Gastrocnemius medialis (tissue), 4 donors: ENCODE results near the gene HOTAIR. TPM values are rescaled to one million over a fixed set of nuclear protein-coding genes. Genes with fewer than 3 reads are reported as not detected.
A peak's percentile ranks its signal among the peaks of the same experiment; 100 is the strongest.

Experiments used
- ATAC-seq, 2 donors: fragments of 150-250 bp; one replicate each; pipeline ENCODE4 v1.9.1; 2016
- DNase-seq, 2 donors: peaks; one replicate each; pipeline ENCODE4 v3.0.0-alpha.2; 2019
- H3K27ac ChIP-seq, 4 donors: fragments of 200-600 bp; sonication (generic); 1 replicate in 1 of 4; 2 replicates in 3 of 4; pipeline ENCODE4 v1.5.1; 2016 to 2018; ENCODE audit warnings: mild to moderate bottlenecking in 2 of 4, moderate library complexity in 1 of 4
- H3K27me3 ChIP-seq, 3 donors: fragments of 200-600 bp; sonication (generic) in 2 of 3; 1 replicate in 1 of 3; 2 replicates in 2 of 3; pipeline versions ENCODE4 v1.5.1 to v1.6.0; 2016 to 2019; ENCODE audit warnings: mild to moderate bottlenecking in 1 of 3, moderate library complexity in 1 of 3
- H3K36me3 ChIP-seq, 2 donors: fragments of 200-600 bp; sonication (generic) in 1 of 2; one replicate each; pipeline ENCODE4 v1.5.1; 2017 to 2018
- H3K4me1 ChIP-seq, 2 donors: fragments of 200-600 bp; sonication (generic) in 1 of 2; one replicate each; pipeline ENCODE4 v1.5.1; 2016 to 2017; ENCODE audit warnings: mild to moderate bottlenecking in 2 of 2
- H3K4me3 ChIP-seq, 4 donors: fragments of 200-600 bp; sonication (generic) in 3 of 4; 1 replicate in 1 of 4; 2 replicates in 3 of 4; pipeline ENCODE4 v1.5.1; 2016 to 2019; ENCODE audit warnings: mild to moderate bottlenecking in 2 of 4
- H3K9me3 ChIP-seq, 3 donors: fragments of 200-600 bp; sonication (generic) in 2 of 3; 1 replicate in 1 of 3; 2 replicates in 2 of 3; pipeline ENCODE4 v1.5.1; 2016 to 2019
- POLR2A ChIP-seq, 2 donors: fragments of 450-650 bp; IDR thresholded peaks; one replicate each; pipeline ENCODE4 v1.6.1; 2017; ENCODE audit warnings: antibody characterized with exemption in 2 of 2, mild to moderate bottlenecking in 2 of 2, moderate library complexity in 2 of 2
- in situ Hi-C, 4 donors: fragments of 200-750 bp; cut with MboI; loops; one replicate each; pipeline versions ENCODE4 v1.15.0 to v1.8.0; 2017; ENCODE audit warnings: low sequenced_read_pairs in 4 of 4
- intact Hi-C: fragments of 100-400 bp; cut with DNase I; formaldehyde crosslinking; loops from one replicate; pipeline ENCODE4 v1.15.1; 2023; ENCODE audit warnings: low total_unique reads
- total RNA-seq, 4 donors: library from RNA; depleted of rRNA; stranded (reverse); fragments of >200 nt; gene quantifications; one replicate each; pipeline versions ENCODE4 v1.1.0 to v1.2.3, GENCODE V29; 2016
- TF ChIP-seq, protein P1 (sequence below), 5 experiments: fragments of 450-650 bp in 3 of 5; fragments of 200-600 bp in 2 of 5; sonication (generic) in 2 of 5; IDR thresholded peaks in 4 of 5; conservative IDR thresholded peaks in 1 of 5; 1 replicate in 4 of 5; 2 replicates in 1 of 5; pipeline ENCODE4 v1.5.1; 2016 to 2019; ENCODE audit warnings: antibody characterized with exemption in 5 of 5, mild to moderate bottlenecking in 3 of 5, moderate library complexity in 3 of 5

HOTAIR gene
- total RNA-seq, 4 donors from 2014 or later, result 0.35 to 0.83 (median 0.56) TPM; not detected in 1

GRCh38 chr12:53993162-53994008 lies 18.6 kb upstream of the HOTAIR start:
- Histone ChIP-seq H3K36me3 (no peaks in the 10 kb centered on the region), H3K27me3 (no peaks in the 10 kb centered on the region), H3K4me1 (peaks cover 50 to 55% of the 10 kb centered on the region in 2 donors), H3K4me3 (peak overlapping the region; percentile 64 to 88 (median 80)), H3K27ac (peak overlapping the region; percentile 94 to 100 (median 98)), H3K9me3 (no peaks in the 10 kb centered on the region)
- intact Hi-C loops (loop anchor here (10.0 kb wide), 2 partner anchors 949 to 1731 kb away; partner anchors contain the start of genes CD63 and RDH5), in situ Hi-C loops (loop anchor here in 3 of 4 donors (25.0 kb wide), 3 partner anchors 219 to 1719 kb away; partner anchors contain the start of genes GPR84 (in 2 of the 3), BLOC1S1 (in 1 of the 3), ITGA7 (in 1 of the 3) and RDH5 (in 1 of the 3))
- ATAC-seq, result no peak
- DNase-seq, result no peak
- TF ChIP-seq POLR2A (IDR thresholded peaks at IDR 0.05), result no peak
- TF ChIP-seq, protein P1, sequence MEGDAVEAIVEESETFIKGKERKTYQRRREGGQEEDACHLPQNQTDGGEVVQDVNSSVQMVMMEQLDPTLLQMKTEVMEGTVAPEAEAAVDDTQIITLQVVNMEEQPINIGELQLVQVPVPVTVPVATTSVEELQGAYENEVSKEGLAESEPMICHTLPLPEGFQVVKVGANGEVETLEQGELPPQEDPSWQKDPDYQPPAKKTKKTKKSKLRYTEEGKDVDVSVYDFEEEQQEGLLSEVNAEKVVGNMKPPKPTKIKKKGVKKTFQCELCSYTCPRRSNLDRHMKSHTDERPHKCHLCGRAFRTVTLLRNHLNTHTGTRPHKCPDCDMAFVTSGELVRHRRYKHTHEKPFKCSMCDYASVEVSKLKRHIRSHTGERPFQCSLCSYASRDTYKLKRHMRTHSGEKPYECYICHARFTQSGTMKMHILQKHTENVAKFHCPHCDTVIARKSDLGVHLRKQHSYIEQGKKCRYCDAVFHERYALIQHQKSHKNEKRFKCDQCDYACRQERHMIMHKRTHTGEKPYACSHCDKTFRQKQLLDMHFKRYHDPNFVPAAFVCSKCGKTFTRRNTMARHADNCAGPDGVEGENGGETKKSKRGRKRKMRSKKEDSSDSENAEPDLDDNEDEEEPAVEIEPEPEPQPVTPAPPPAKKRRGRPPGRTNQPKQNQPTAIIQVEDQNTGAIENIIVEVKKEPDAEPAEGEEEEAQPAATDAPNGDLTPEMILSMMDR (IDR thresholded peaks at IDR 0.05 in 4 of 5, conservative IDR thresholded peaks at IDR 0.05 in 1 of 5), result no peak

DNA sequence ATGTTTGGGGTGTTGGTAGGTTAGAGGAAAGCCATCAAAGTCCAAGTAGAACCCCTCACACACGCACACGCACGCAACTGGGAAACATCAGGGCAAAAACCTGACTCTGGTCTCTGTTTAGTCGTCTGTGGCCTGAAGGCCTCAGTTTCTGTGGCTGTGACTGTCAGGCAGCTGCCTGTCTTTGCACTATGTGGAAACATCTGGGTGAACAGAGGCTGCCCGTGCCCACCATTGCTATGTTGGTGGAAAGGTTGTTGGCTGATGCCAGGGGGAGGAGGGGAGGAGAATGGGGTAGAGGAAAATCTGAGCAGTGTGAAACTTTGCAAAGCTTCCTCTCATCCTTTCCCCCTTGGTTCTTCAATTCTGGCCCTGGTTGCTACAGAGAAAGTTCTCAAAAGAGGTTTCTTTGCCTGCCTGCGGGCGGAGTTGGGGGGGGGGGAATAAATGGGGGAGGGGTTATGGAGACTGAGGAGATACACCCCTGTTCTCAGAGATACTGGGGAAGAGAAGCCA lies 17.7 kb upstream of the HOTAIR start:
- in situ Hi-C loops, result loop anchor here in 3 of 4 donors (25.0 kb wide), 3 partner anchors 220 to 1720 kb away; partner anchors contain the start of genes GPR84 (in 2 of the 3), BLOC1S1 (in 1 of the 3), ITGA7 (in 1 of the 3) and RDH5 (in 1 of the 3)
- H3K9me3 ChIP-seq, result no peaks in the 10 kb centered on the region
- peak overlapping the region; percentile 94 to 100 (median 98) for H3K27ac ChIP-seq
- peaks cover 58% of the 10 kb centered on the region in 2 donors for H3K4me1 ChIP-seq
- no peaks in the 10 kb centered on the region for H3K36me3 ChIP-seq
- peak overlapping the region in 1 of 4 donors; percentile 64 for H3K4me3 ChIP-seq
- intact Hi-C loops, result loop anchor here (10.0 kb wide), 2 partner anchors 948 to 1732 kb away; partner anchors contain the start of genes CD63 and RDH5
- TF ChIP-seq POLR2A (IDR thresholded peaks at IDR 0.05), result no peak
- TF ChIP-seq, protein P1 (IDR thresholded peaks at IDR 0.05 in 4 of 5, conservative IDR thresholded peaks at IDR 0.05 in 1 of 5), result no peak
- no peak for DNase-seq
- ATAC-seq, result no peak
- H3K27me3 ChIP-seq, result no peaks in the 10 kb centered on the region

DNA sequence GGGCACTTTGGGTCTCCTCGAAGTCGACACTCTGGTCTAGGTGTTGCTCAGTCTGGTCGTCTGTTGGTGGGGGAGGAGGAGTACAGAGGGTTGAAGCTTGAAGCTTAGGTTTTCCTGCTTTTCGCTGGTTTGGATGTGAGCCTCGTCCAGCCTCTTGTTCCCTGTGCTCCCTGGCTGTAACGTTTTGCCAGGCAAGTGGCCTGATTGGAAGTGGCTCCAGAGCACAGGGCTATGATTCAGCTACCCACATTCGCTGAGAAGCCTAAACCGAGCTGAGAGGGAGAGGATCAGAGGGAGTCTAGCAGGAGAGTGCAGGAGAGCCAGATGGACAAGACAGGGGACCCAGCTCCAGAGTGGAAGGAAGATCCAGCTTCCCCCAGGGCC lies 16.3 kb upstream of the HOTAIR start:
- in situ Hi-C loops (loop anchor here in 3 of 4 donors (25.0 kb wide), 3 partner anchors 221 to 1721 kb away; partner anchors contain the start of genes GPR84 (in 2 of the 3), BLOC1S1 (in 1 of the 3), ITGA7 (in 1 of the 3) and RDH5 (in 1 of the 3)), intact Hi-C loops (loop anchor here (10.0 kb wide), 2 partner anchors 946 to 1734 kb away; partner anchors contain the start of genes CD63 and RDH5)
- DNase-seq (peak; percentile 85), ATAC-seq (peak; percentile 56 to 73)
- Histone ChIP-seq H3K27ac (peak overlapping the region; percentile 94 to 100 (median 98)), H3K27me3 (no peaks in the 10 kb centered on the region), H3K4me1 (peaks cover 63% of the 10 kb centered on the region in 2 donors), H3K36me3 (no peaks in the 10 kb centered on the region), H3K4me3 (peak overlapping the region; percentile 43 to 56 (median 47)), H3K9me3 (no peaks in the 10 kb centered on the region)
- TF ChIP-seq, protein P1 (IDR thresholded peaks at IDR 0.05 in 4 of 5, conservative IDR thresholded peaks at IDR 0.05 in 1 of 5), result peak in 1 of 5 experiments; percentile 6
- TF ChIP-seq POLR2A (IDR thresholded peaks at IDR 0.05), result peak; percentile 76 to 82

DNA sequence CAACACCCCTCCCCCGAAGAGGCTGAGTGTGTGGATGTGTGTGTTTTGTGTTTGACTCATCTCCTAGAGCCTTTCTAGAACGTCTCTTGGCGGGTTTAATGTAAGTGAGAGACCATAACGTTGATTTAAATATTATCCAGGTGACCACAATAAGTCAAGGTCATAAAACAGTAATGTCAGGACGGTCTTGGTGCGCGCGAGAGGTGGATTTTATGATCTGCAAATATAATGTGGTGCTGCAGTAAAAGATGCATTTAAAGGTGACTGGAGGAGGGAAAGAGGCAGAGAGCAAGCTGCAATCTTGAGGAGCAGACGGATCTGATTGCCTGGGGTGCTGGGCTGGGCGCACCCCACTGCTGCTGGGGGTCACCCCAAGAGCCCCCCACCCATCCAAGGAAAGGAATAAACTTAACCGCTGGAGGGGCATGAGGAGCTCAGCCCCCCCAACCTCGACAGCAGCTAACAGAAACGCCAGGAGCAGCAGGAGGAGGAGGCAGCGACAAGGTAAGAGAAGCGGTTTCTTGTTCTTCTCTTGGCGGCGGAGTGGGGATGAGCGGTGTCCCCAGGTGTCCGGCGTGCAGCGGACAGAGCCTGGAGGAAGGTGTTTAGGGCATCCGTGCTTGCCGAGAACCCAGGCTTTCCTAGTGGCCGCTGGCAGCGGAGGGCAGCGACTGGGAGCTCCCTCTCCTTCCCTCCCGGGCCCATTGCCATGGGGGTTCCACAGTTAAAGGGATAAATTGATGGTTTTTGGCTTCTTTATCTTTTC lies 15.7 kb upstream of the HOTAIR start:
- TF ChIP-seq, protein P1 (IDR thresholded peaks at IDR 0.05 in 4 of 5, conservative IDR thresholded peaks at IDR 0.05 in 1 of 5), result no peak
- no peak for TF ChIP-seq POLR2A (IDR thresholded peaks at IDR 0.05)
- H3K27ac ChIP-seq, result peak overlapping the region; percentile 94 to 100 (median 98)
- intact Hi-C loops, result loop anchor here (10.0 kb wide), 2 partner anchors 946 to 1734 kb away; partner anchors contain the start of genes CD63 and RDH5
- H3K4me3 ChIP-seq, result peak overlapping the region; percentile 43 to 56 (median 47)
- H3K27me3 ChIP-seq, result no peaks in the 10 kb centered on the region
- ATAC-seq (no peak), DNase-seq (no peak)
- no peaks in the 10 kb centered on the region for H3K9me3 ChIP-seq
- no peaks in the 10 kb centered on the region for H3K36me3 ChIP-seq
- in situ Hi-C loops, result loop anchor here in 3 of 4 donors (25.0 kb wide), 3 partner anchors 222 to 1722 kb away; partner anchors contain the start of genes GPR84 (in 2 of the 3), BLOC1S1 (in 1 of the 3), ITGA7 (in 1 of the 3) and RDH5 (in 1 of the 3)
- peaks cover 63% of the 10 kb centered on the region in 2 donors for H3K4me1 ChIP-seq
